GM12891 (cell line): ENCODE results near the gene GRM4.
A peak's percentile ranks its signal among the peaks of the same experiment; 100 is the strongest.

ENCODE experiments used
- DNase-seq: peaks from one replicate; pipeline ENCODE4 v3.0.0; 2011; ENCODE audit warnings: low spot score; ENCODE audit not compliant: insufficient read length
- FAIRE-seq: peaks from 2 replicates; lab custom pipeline; 2011; peaks lifted over from hg19 to GRCh38; lab: Jason Lieb, UNC
- PAX5 ChIP-seq: IDR thresholded peaks from 2 replicates; pipeline ENCODE4 v1.6.1; 2011; ENCODE audit warnings: low read length, moderate library complexity, mild to moderate bottlenecking; ENCODE audit not compliant: insufficient read depth, severe bottlenecking
- POLR2A ChIP-seq: IDR thresholded peaks from 2 replicates; pipeline ENCODE4 v1.6.1; 2011; ENCODE audit warnings: low read depth, low read length, control low read depth
- POLR2AphosphoS5 ChIP-seq: IDR thresholded peaks from 2 replicates; pipeline ENCODE4 v1.6.1; 2011; ENCODE audit warnings: low read depth, low read length, control low read depth
- POU2F2 ChIP-seq: IDR thresholded peaks from 2 replicates; pipeline ENCODE4 v1.6.1; 2011; ENCODE audit warnings: low read depth, mild to moderate bottlenecking, control low read depth, low read length, moderate library complexity
- SPI1 ChIP-seq: IDR thresholded peaks from 2 replicates; pipeline ENCODE4 v1.6.1; 2011; ENCODE audit warnings: low read depth, low read length, control low read depth
- TAF1 ChIP-seq: IDR thresholded peaks from 2 replicates; pipeline ENCODE4 v1.6.1; 2011; ENCODE audit warnings: low read depth, low read length, control low read depth

The GRM4 gene

DNA sequence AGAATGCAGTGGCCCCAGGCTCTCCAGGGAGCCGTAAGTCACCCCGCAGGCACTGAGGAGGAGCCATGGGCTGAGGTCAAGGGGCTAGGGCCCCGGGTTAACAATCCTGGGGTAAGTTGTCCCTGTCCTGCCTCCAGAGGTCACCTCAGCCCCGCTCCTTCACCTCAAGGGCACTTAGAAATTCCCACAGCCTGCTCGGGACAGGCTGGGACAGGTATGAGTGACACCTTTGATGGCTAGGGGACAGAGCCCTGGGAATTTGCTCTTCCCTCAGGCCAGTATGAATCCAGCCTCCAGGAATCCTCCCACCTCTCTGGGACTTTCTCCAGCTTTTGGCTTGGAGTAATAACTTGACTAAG, 3.5 kb upstream of the GRM4 start:
- no peak for DNase-seq
- TF ChIP-seq SPI1: no peak
- TF ChIP-seq TAF1: no peak
- no peak for TF ChIP-seq POLR2AphosphoS5
- TF ChIP-seq POLR2A: no peak
- no peak for TF ChIP-seq POU2F2
- no peak for TF ChIP-seq PAX5
- no peak for FAIRE-seq

DNA sequence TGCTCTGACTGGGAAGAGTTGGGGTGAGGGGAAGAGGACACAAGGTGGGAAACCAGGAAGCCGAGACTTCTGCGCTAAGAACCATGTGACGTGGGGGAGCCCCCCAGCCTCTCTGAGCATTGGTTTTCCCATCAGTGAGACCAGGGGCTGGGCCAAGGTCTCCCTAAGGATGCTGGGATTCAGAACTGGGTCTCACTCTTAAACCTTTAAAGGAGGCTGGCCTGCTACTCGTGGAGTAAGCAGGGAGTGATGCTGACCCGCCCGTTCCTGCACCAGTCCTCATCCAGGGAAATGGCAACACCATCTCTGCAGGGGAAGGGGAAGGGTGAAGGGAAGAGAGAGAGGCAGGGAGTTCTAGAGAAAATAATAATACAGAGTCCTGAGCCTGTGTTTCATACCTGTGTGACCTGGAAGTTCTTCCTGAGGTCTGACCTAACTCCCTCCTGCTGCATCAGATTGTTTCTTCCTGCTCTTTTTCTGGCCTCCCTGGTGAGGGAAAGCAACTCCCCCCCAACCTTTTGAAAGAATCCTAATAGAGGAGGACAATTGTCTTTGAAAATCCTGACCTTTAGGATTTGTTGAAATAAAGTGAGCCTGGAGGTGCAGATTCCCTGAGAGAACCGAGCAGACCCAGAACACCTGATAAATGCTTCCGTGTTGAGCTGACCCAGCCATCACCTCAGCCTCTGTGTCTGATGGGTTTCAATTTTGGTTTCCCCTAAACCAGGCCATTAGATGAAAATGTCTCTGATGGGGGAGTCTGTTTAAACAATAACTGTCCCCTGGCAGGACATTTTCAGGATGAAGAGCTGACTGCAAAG, 3.0 kb upstream of the GRM4 start:
- no peak for TF ChIP-seq PAX5
- TF ChIP-seq SPI1: no peak
- TF ChIP-seq TAF1: no peak
- FAIRE-seq: no peak

DNA sequence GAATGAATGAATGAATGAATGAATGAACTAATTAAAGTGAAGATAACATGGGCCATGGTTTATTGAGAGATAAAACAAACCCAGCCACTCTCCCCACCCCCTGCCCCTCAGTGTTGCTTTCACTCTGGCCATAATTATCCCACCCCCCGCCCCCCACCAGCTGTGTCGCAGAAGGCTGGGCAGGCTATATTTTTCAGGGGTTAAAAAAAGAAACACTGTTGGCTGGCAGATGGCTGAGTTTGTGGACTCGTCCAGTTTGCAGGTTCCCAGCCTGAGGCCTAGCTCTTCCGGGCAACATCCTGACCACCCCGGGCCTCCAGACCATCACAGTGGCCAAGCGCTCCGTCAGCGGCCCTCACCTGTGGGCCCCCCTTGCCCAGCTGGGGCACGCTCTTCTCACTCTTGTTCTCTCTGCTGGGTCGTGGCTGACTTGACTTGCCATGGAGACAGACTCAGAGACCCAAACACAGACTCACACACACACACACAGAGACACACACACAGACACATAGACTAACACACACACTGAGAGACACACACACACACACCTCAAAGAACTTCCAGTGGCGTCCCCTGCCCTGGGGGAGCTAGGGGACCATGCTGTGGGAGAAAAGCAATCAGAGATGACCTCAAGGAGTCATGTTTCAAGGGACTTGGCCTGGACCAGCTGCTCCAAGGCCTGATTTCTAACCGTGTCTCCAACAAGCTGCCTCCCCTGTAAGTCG, 2.2 kb upstream of the GRM4 start:
- TF ChIP-seq TAF1: no peak
- TF ChIP-seq POLR2A: no peak
- no peak for TF ChIP-seq POU2F2
- TF ChIP-seq SPI1: no peak
- no peak for TF ChIP-seq PAX5
- no peak for TF ChIP-seq POLR2AphosphoS5
- no peak for FAIRE-seq
- no peak for DNase-seq

More for the DNA sequence above, 3.0 kb upstream of the GRM4 start:
- no peak for DNase-seq

DNA sequence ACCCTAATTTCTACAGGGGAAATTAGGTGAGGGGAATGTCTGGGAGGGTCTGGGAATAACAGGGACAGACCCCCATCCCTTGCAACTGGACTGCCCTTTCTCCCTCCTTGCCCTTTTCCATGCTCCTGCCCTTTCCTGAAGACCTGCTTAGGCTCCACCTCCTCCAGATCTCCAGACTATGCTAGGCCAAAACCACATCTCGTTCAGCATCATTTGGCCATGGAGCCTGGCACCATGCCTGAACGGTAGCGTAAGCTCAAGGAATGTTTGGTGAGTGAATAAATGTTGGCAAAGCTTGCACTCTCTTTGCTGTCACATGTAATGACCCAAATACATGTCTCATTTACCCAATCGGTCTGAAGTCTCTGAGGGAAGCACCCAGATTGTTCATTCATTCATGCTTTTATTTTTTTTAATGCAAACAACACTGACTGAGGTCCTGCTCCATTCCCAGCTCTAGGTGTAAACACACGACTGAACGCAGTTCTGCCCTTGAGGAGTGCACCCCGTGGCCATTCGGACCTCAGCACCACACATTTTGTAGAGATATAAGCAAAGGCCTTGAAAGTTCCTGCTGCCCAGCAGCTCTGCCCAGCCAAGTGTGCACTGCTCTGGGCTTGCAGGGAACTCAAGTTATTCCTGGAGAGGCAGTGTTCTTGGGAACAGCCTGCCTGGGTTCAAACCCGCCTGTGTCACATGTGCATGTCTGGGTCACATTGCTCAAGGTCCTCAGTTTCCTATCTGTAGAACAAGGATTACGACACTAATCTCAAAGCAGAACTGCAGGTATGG, 1.1 kb upstream of the GRM4 start:
- DNase-seq: no peak
- FAIRE-seq: no peak
- TF ChIP-seq PAX5 (no peak), POLR2AphosphoS5 (no peak), TAF1 (no peak), SPI1 (no peak), POU2F2 (no peak), POLR2A (no peak)

DNA sequence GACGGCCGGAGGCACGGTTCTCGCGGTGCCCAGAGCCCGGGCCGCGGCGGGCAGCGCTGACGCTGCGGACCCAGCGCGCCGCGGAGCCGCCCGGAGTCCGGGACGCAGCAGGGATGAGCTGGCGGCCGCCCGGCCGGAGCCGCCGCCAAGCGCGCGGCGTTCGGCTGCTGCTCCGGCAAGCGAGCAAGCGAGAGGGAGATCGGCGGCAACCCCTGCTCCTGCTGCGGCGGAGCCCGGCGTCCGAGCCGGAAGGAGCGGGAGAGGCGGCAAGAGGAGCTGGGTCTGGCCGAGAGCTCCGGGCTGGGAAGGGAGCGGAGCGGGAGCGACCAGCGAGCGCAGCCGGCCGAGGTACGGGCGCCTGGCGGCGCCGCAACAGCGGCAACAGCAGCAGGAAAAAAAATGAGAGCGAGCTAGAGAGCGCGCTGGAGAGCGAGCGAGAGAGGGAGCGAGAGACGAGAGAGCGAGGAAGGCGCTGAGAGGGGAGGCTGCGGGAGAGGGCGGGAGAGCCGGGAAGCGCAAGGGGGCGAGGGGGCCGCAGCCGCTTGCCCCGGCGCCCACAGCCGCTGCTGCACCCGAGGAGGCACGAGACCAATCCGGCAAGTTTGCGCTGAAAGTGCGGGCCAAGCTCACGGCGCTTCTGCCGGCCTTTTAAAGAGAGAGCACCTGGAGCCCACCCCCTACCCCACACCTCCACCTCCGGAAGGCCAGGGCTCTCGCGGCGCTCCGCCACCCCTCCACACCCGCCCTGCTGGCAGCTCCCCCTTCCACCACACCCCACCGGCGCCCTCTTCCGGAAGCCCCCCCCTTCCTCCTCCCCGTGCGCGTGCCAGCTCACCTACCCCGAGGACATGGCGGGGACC, 496 bp downstream of the GRM4 start:
- FAIRE-seq (no peak), DNase-seq (no peak)
- no peak for TF ChIP-seq POU2F2
- TF ChIP-seq POLR2A: no peak
- TF ChIP-seq SPI1: no peak
- no peak for TF ChIP-seq POLR2AphosphoS5
- no peak for TF ChIP-seq TAF1
- no peak for TF ChIP-seq PAX5

DNA sequence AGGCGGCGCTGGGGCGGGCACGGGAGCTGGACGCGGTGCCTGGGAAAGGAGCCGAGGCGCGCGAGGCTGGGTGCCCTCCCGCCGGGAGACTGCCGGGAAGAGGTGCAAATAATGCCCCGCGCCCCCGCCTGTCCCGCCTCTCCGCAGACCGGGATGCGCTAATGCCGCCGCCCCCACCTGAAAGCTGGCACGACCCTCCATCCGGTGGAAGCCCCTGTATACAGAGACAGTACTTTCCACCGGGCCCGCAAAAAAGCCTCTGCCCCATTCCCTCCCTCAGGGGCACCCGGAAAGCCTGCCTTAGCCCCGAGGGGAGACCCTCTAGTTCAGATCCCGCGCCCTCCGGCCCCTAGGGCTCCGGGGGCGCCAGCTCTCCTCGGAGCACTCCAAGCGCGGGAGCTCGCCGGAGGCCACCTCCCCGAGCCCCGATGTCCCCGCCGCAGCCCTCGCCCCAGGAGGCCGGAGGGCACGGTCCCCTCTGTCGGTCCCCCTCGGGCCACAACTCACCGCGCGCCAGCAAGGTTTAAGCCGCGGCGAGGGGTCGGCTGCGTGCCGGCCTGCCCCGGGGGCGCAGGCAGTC, 1.2 kb downstream of the GRM4 start:
- TF ChIP-seq TAF1: no peak
- TF ChIP-seq POU2F2: no peak
- TF ChIP-seq PAX5: no peak
- no peak for TF ChIP-seq POLR2A
- TF ChIP-seq POLR2AphosphoS5: no peak
- no peak for TF ChIP-seq SPI1
- DNase-seq (no peak), FAIRE-seq (no peak)

DNA sequence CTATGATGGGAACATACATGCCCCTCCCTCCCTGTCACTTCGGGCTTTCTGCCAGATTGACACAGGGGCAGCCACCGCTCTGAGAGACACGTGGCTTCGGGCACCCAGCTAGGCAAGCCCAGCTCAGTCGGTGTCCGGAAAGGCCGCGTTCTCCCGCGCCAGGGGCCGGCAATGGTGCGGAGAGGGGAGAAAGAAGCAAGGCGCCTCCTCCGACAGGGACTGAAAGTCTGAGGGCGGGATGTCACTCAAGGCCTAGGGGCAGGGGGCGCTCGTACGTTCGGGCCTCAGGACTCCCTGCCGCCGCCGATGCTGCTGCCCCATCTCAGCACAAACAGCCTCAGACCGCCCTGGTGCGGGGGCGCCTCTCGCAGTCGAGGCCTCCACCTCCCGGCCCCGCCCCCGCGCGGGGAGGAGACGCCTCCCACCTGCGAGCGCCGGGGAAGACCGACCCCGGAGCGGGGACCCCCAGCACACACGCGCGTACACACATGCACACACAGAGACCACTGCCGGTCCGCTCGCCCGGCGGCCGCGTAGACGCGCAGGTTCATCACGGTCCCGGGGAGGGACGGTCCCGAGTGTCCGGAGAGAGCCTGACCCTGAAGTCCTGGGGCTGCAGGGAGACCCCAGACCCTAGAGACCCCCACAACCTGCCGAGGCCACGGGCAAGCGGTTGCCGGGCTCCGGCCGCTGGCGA, 1.9 kb downstream of the GRM4 start:
- FAIRE-seq (no peak), DNase-seq (peak; percentile 59)
- TF ChIP-seq POLR2AphosphoS5: no peak
- no peak for TF ChIP-seq POU2F2
- no peak for TF ChIP-seq PAX5
- TF ChIP-seq TAF1: no peak
- TF ChIP-seq POLR2A: no peak
- TF ChIP-seq SPI1: no peak

DNA sequence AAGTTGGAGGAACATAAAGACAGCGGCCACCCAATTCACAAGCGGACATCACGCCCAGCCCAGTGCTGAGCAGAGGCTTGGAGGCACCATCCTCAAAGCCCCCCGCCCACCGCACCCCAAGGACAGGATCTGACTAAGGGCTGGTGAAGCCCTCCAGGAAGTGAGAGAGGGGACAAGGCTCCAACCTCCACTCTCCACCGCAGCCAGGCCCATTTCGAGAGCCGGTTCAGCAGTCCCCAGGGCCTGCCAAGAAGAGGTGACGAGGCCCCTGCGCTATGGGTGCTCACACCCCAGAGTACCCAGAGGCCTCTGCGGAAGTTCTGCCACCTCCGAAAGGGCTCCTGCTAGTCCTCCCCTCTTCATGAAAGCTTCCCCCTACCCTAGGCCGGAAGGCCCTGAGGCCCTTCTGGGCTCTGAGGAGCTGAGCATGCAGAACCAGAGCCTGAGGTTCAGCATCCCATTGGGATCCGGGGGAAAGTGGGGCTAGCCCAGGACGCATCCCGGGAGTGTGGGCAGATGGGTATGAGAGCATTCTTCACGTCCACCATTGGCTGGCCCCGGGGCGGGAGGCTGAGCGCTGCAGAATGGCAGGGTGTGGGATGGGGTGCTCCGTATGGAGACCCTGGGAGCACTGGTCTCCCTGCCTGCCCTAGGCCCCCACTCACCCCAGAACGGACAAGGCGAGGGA, 2.5 kb downstream of the GRM4 start:
- TF ChIP-seq POLR2AphosphoS5: no peak
- no peak for TF ChIP-seq PAX5
- TF ChIP-seq SPI1: no peak
- TF ChIP-seq POLR2A: no peak
- TF ChIP-seq POU2F2: no peak
- no peak for TF ChIP-seq TAF1
- no peak for FAIRE-seq
- DNase-seq: no peak
